Embryonic facial prominence (tissue), 1 donor: Measurements from ENCODE around the gene ARHGAP9.
"Not testable (repeated sequence)": the region's sequence is repeated elsewhere in the genome, so short reads cannot be mapped to it uniquely, and the experiment has no call there.

Source experiments
- DNase-seq: peaks from one replicate; pipeline ENCODE4 v3.0.0-alpha.2; 2016; ENCODE audit errors: extremely low spot score

Gene ARHGAP9

DNA sequence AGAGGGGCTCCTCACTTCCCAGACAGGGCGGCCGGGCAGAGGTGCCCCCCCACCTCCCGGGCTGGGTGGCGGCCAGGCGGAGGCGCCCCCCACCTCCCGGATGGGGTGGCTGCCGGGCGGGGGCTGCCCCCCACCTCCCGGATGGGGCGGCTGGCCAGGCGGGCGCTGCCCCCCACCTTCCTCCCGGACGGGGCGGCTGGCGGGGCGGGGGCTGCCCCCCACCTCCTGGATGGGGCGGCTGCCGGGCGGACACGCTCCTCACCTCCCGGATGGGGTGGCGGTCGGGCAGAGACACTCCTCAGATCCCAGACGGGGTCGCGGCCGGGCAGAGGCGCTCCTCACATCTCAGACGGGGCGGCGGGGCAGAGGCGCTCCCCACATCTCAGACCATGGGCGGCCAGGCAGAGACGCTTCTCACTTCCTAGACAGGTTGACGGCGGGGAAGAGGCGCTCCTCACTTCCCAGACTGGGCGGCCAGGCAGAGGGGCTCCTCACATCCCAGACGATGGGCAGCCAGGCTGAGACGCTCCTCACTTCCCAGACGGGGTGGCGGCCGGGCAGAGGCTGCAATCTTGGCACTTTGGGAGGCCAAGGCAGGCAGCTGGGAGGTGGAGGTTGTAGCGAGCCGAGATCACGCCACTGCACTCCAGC, 15.5 kb upstream of the ARHGAP9 start:
- DNase-seq, result not testable (repeated sequence)

DNA sequence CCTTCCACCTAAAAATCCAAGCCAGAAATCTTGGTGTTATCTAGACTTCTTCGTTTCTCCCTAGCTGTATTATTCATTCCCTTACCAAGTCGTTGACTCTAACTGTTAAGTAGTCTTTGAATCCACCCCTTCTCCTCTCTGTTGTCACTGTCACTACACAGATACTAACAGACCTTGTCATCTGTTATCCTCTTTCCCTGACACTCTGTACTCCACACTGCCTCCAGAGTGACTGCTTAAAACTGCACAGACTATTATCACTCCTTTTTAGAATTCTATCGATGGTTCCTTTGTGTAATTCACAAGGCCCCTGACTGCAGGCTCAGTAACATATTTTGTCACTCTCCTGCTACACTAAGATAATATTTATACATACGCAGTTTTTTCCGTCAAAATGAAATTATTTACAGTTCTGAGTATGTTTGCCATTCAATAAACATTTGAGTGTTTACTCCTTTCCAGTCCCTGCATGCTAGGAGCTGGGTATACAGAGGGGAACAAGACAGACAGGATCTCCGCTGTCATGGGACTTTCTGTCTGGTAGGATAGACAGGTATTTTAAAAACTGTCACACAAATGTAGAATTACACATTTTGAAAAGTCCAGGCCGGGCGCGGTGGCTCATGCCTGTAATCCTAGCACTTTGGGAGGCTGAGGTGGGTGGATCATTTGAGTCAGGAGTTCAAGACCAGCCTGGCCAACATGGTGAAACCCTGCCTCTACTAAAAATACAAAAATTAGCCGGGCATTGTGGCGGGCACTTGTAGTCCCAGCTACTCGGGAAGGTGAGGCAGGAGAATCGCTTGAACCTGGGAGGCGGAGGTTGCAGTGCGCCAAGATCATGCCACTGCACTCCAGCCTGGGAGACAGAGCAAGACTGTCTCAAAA, 12.0 kb upstream of the ARHGAP9 start:
- DNase-seq, result no peak

DNA sequence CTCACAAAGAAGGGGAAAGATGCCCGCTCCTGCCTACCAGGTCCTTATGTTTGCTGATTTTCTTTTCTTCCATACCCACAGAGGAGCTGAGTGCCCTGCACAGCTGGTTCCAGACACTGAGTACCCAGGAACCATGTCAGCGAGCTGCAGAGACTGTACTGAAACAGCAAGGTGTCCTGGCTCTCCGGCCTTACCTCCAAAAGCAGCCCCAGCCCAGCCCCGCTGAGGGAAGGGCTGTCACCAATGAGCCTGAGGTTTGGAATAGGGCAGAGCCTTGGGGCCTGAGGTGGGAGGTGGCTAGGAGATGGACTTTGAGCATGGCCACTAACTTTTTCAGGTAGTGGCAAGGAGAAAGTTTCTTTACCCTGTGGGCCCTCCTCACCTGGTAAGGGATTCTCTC, 10.5 kb upstream of the ARHGAP9 start:
- DNase-seq, result no peak

DNA sequence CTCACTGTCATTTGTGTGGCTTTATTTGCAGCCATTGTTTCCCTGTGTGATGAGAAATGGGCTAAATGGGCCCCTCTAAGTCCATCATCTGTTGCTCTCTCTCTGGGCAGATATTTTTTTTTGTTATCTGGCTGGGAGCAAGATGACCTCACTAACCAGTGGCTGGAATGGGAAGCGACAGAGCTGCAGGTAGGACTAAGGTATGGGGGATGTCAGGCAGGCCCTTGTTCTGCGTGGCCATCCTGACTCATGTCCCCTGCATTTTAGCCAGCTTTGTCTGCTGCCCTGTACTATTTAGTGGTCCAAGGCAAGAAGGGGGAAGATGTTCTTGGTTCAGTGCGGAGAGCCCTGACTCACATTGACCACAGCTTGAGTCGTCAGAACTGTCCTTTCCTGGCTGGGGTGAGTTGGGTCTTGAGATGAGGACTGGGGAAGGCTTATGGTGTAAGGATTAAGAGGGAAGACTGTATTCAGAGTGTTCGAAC, 9.5 kb upstream of the ARHGAP9 start:
- DNase-seq, result no peak

DNA sequence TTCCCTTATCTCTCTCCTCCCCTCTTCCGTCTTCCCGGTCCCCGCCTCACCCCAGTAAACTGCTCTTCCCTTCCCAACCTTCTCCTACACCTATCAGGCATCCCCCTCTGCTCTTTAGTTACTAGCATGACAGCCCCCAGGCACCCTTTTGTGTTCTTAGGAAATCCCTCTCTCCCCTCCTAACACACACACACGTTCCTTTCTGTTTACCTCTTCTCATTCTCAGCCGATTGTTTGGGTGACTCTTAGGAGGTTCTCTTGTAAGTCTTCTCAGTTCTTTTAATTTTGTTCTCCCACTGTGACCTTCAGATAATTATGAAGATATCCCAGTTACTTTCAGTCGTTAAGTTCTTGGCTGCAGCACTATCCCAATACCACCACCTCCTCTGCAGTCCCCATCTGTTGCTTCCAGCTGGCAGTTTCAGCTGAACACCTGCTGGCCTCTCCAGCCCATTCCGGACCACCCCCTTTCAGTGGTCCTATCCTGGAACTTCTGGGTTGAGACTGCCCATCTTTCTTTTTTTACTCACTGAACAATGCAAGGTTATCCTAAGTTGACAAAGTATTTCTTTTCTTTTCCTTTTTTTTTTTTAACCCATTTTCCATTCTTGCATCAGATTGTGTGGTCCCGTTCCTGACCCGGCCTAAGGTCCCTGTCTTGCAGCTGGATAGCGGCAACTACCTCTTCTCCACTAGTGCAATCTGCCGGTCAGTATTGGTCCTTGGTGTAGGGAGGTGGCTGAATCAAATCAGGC, 8.9 kb upstream of the ARHGAP9 start:
- no peak for DNase-seq

DNA sequence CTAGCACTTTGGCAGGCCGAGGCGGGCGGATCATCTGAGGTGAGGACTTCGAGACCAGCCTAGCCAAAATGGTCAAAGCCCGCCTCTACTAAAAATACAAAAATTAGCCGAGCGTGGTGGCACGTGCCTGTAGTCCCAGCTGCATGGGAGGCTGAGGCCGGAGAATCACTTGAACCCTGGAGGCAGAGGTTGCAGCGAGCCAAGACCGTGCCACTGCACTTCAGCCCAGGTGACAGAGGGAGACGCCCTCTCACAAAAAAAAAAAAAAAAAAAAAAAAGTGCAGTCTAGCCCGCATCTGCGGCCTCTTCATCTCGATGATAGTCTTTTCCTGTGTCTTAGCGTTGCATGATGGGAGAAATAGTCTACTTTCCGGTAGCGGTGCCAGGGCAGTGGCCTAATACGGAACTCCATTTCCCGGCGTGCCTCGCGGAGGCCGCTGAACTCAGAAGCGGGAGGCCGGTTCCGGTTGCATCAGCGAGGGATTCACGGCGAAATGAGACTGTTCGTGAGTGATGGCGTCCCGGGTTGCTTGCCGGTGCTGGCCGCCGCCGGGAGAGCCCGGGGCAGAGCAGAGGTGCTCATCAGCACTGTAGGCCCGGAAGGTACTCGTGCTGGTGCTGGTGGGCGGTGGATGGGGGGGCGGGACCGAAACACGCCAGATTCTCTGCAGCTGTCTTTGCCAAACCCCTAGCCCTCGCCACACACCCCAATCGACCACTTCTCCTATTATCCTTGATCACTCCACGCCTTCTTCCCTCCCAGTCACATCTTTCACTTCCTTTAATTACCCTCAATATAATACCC, 8.1 kb upstream of the ARHGAP9 start, which contains the start of gene MARS1:
Gene MARS1, plus strand, starts transcription at position 472 of the 805 bp plus-strand sequence. Its CDS starts 23 bp downstream, at position 495.
- peak; percentile 91 for DNase-seq

DNA sequence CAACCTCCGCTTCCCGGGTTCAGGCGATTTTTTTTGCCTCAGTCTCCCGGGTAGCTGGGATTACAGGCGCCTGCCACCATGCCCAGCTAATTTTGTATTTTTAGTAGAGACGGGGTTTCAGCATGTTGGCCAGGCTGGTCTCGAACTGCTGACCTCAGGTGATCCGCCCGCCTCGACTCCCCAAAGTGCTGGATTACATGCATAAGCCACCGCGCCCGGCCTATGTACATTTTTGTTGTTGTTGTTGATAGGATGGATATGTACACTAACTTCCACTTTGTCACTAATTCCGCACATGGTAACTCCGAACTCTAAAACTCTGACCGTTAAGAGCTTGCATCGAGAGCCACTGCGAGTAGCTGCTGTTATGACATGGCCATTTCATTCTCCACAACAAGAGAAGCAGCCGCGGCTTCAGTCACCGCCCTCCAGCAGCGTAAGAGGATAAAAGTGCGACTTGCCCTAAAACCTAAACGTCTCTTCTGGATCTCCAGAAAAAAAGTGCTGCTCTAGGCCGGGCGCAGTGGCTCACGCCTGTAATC, 7.5 kb upstream of the ARHGAP9 start:
- no peak for DNase-seq

DNA sequence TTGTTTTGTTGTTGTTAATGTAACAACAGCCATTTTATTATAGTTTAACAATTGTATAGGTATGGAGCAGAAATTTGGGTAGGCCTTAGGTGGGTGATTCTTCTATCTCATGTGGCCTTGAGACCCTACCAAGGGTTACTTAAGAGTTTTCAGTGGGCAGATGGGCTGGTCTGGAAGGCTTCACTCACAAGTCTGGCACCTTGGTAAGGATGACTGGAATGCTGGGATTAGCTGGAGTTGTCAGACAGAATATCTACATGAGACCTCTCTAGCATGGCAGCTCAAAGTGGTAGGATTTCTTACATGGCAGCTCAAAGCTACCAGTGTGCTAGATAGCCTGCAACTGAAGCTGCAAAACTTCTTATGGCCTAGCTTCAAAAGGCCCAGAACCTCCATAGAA, 6.0 kb upstream of the ARHGAP9 start:
- no peak for DNase-seq

DNA sequence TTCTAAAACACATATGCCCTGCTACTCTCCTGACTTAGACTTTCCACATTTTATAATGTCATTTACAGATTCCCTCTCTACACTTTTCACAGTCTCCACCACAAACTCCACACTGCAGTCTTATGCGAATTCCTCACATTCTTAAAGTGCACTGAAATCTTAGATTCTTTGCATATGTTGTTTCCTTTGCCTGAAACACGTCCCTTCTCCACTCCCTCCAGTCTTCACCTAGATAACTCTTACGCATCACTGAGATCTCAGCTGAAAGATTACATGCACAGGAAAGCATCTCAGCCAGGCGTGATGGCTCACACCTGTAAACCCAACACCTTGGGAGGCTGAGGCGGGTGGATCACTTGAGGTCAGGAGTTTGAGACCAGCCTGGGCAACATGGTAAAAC, 3.8 kb upstream of the ARHGAP9 start:
- no peak for DNase-seq

DNA sequence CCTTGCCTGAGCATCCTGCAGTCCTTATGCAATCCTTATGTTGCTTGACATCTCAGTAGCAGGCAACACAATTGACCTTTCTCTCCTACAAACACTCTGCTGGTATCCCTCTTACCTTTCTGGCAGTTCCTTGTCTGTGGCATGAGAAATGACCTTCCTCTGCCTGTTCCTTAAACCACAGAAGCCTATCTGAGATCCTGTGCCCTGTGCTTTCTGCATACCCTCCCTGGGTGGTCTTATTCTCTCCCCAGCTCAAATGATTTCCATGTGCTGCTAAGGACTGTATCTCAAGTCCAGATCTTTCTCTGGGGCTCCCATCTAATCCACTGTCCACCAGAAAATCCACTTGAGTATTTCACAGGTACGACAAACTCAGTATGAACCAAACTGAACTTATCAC, 2.0 kb upstream of the ARHGAP9 start:
- no peak for DNase-seq

DNA sequence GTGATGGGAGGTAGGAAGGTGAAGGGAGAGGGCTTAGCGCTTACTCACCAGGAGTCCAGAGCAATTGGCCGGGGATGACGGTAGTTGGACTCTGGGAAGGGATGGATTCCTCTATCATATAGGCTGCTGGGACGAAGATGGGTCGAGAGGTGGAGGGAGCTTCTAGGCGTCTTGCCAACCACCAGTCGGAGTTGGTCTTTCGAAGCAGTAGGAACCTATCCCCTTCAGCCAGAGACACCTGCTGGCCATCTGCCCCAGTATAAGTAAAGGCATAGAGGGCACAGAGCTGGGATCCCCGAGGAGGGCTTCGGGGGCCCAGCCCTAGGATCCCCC, 657 bp downstream of the ARHGAP9 start:
- DNase-seq, result no peak

DNA sequence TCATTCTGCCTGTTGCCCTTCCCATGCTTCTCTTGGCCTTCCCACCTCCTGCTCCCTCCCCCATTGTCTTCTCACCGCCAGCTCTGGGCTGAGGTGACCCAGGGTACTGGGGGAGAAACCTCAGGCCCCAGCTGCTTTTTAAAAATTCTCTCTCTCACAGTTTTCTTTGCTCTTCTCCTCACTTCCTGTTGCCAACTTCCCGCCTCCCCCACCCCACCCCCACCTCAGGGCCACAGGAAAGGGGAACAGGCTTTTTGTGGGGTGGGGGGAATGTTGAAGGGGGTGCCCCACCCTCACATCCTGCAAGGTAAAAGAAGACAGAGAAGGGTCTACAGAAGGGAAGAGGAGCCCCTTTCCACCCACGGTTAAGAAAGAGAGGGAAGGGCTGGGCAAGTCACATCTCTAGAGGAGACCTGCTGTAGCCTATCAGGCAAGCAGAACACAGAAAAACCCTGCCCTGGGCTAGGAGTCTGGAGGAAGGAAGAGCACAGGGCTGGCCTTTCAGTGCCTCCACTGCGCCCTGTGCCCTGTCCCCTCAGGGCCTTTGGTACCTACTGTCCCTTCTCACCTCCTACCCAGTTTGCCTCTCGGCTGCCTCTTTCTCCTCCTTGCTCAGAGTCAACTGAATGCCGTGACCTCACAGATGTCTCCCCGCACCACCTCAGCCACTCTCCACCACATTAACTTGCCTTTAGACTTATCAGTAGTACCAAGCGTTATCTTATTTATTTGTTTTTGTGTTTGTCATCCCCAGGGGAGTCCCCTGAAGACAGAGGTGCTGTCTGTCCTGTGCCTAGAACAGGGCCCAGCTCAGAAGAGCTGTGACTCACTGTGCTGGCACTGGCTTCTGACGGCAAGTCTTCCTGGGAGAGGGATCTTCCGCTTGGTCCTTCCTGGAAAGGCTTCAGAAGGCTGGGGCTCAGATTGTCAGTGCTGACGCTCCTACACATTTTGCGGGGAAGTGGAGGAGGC, 1.7 kb downstream of the ARHGAP9 start:
- no peak for DNase-seq

DNA sequence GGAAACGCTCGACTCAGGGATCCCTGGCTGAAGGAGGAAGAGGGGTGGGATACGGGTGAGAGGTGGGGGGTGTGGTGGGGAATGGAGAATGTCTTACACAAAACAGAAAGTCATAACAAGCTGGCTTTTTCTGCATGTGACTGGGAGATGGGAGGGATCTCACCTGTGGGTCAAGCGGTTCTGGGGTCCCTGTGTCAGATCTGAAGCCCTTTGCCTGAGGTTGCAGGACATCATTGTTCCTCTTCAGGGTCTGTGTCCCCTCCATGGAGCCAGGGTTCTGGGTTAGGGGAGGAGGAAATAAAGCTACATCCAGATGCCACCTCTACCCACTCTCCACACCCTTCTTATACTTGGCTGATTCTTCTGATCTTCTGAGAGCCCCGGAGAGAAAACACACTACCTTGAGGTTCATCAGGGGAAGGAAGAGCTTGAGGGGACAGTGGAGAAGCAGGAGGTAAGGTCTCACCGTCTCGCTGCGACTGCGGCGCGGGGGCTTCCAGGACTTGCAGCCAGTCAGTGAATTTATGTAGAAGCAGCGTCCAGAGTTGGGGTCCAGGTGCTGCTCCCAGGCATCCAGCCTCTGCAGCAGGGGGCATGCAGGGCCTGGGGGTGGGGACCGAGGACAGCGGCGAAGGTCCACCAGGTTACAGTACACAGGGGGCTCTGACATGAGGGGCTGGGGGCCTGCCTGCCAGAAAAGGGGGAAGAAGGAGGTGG, 2.5 kb downstream of the ARHGAP9 start:
- DNase-seq, result no peak

DNA sequence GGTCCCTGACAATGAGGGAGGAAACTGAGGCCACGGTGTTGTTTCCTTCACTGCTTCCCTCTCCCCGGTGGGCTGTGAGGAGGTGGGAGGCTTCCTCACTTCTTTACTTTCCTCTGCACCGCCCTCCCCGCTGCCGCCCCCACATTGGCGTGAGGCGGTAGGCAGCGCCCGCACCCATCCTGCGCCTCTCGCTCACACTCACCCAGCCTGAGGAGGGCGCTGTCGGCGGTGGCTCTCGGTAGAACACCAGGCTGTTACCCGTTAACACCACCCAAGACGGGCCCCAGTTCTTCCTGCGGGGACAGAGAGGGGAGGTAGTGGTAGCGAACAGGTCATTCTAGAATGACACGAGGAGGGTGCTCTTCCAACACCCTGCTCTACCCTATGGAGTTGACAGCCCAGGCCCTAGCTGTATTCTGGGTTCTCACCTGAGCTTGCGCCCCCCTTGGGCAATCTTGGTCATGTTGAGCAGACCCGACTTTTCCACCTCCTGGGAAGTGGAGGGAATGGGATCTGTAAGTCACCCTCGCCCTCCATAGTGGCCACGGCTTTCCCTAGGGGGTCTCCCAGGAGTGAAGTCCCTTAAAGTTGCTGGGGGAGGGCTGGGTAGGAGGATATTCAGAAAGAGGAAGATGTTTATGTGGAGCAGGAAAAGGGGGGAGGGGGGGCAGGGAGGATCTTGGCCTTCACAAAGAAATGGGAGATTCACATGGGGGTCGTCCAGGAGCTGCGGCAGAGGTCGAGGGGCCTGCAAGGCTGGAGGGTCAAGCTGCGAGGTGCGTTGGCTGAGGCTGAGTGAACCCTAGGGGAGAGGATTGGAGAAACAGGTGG, 3.3 kb downstream of the ARHGAP9 start:
- no peak for DNase-seq

DNA sequence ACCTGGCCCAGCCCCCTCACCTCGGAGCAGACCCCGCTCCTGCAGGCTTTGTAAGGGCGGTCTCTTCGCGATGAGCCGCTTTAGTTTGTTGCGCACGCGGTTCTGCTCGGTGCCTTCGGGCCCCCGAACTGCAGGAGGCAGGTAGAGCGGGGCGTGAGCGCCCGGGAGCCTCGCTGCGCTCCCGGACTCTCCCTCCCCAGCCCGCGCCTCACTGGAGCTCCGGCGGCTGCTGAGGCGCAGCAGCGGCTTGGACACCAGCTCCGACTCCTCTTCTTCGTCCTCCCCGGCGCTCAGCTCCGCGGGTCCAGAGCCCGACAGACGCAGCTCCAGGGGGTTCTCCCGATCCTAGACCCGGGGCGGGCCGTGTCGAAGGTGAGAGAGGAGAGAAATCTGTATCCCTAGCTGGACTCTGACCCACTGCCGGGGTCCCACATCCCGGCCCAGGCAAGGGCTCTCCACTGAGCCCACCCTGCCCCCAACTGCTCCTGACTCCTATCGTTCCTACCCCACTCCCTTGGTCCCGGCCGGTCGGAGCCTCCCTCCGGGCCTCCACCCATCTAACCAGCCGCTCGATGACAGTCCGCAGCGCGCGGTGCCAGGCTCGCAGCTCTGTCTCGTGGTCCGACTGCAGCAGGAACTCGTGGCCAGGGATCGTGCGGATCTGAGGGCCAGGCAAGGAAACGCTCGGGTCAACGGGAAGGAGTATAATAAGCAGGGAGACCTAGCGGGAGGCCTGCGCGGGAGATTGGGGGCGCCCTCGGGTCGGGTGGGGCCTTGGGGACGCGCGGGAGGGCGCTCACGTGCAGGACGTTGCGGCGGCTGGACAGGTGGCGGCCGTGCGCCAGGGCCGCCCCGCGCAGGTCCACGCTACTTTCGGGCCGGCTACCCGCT, 4.2 kb downstream of the ARHGAP9 start:
- DNase-seq, result no peak

DNA sequence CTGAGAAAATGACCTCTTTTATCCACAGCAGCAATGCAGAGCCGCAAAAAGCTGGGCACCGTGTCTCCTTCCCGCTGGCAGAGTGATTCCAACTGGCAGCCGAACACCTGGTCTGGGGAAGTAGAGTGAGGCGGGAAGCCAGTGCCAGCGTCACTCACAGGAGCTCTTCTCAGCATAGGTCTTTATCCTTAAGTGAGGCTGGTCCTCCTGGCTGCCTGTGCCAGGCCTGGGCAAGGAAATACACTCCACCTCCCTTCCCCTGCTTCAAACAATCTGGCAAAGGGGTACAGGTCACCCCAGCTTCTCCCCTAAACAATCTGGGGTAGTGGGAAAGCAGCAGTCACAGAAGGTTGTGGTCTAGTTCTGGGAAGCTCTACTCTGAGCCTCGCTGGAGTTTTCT, 4.8 kb downstream of the ARHGAP9 start:
- no peak for DNase-seq

DNA sequence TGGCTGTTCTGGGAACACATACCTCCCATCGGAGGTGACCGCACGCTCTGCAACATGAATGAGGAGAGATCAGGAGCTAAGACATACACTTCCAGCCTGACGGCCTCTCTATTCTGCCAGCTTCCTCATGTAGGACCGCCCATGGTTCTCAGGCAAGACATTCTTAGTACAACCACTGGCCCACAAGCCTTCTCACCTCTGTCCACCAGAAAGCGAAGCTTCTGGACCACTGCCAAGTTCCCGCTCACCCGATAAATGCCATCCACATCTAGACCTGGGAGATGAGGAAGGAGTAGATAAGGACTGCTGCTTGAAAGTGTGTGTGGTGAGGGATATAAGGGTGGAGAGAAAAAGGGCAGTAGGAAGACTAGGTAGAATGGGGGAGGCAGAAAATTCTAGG, 5.2 kb downstream of the ARHGAP9 start:
- no peak for DNase-seq

DNA sequence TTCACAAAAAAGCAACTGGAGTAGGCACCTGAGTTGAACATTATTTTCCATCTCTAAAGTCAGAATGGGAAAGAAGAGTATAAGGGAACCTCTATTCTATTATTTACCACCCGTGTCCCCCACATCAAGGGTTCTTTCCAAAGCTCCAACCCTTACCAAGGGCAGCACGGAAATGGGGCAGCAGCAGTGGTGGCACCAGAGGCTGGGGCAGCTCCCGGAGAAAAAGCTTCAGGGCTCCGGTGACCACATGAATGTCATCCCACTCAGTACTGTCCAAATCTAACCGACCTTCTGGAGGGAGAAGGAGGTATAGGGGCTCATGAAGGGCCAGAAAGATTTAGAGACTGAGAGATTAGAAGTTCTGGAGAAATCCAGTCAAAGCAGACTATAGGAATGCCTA, 5.8 kb downstream of the ARHGAP9 start:
- no peak for DNase-seq
